Sigmoid colon (tissue), 7 donors: ENCODE measurements around the gene ERBB3. TPM values are rescaled to one million over a fixed set of nuclear protein-coding genes. Genes with fewer than 3 reads are reported as not detected.

Source experiments
- DNase-seq: peaks from one replicate; pipeline ENCODE4 v3.0.0-alpha.2; 2019
- H3K27ac ChIP-seq, 4 donors: fragments of 200-600 bp; sonication (generic); one replicate each; pipeline ENCODE4 v1.5.1; 2016 to 2019; ENCODE audit warnings: mild to moderate bottlenecking in 1 of 4
- H3K27me3 ChIP-seq, 3 donors: fragments of 200-600 bp; sonication (generic); one replicate each; pipeline ENCODE4 v1.5.1; 2019; ENCODE audit warnings: mild to moderate bottlenecking in 1 of 3
- H3K36me3 ChIP-seq, 4 donors: fragments of 200-600 bp; sonication (generic); one replicate each; pipeline ENCODE4 v1.5.1; 2016 to 2019
- H3K4me1 ChIP-seq, 4 donors: fragments of 200-600 bp; sonication (generic); one replicate each; pipeline ENCODE4 v1.5.1; 2017 to 2019
- H3K4me3 ChIP-seq, 4 donors: fragments of 200-600 bp; sonication (generic); one replicate each; pipeline ENCODE4 v1.5.1; 2017 to 2019; ENCODE audit warnings: mild to moderate bottlenecking in 2 of 4, moderate library complexity in 1 of 4
- H3K9me3 ChIP-seq, 4 donors: fragments of 200-600 bp in 3 of 4; sonication (generic) in 3 of 4; one replicate each; pipeline versions ENCODE4 v1.5.1 to v1.6.1; 2013 to 2019
- CTCF ChIP-seq, 4 experiments: fragments of 450-650 bp in 3 of 4; fragments of 200-600 bp in 1 of 4; IDR thresholded peaks; one replicate each; pipeline ENCODE4 v1.5.1; 2016 to 2019; ENCODE audit warnings: antibody characterized with exemption in 4 of 4, mild to moderate bottlenecking in 3 of 4, moderate library complexity in 2 of 4
- EP300 ChIP-seq, 4 donors: sonication (generic); formaldehyde crosslinking; IDR thresholded peaks; one replicate each; pipeline ENCODE4 v1.6.1; 2017; ENCODE audit warnings: antibody characterized with exemption in 4 of 4
- POLR2A ChIP-seq, 2 donors: fragments of 450-650 bp; IDR thresholded peaks; one replicate each; pipeline ENCODE4 v1.6.1; 2016; ENCODE audit warnings: antibody characterized with exemption in 2 of 2, mild to moderate bottlenecking in 2 of 2, moderate library complexity in 2 of 2
- POLR2AphosphoS5 ChIP-seq, 4 donors: sonication (generic); formaldehyde crosslinking; IDR thresholded peaks; one replicate each; pipeline ENCODE4 v1.6.1; 2017; ENCODE audit warnings: antibody characterized with exemption in 4 of 4
- WGBS, 2 donors: extraction: QIAGEN DNeasy Blood & Tissue Kit; methylation state at CpG; one replicate each; pipeline ENCODE4 v1.1.7; 2013; 5-methylcytosine and 5-hydroxymethylcytosine counted together
- intact Hi-C: fragments of 100-400 bp; cut with DNase I; formaldehyde crosslinking; loops from one replicate; pipeline ENCODE4 v1.15.1; 2023
- polyA plus RNA-seq, 3 donors: library from polyadenylated mRNA; stranded (reverse); fragments of 200-250 nt; gene quantifications; one replicate each; pipeline ENCODE4 v1.2.3, GENCODE V29; 2013
- total RNA-seq, 4 donors: library from RNA; depleted of rRNA; stranded (reverse); fragments of >200 nt; gene quantifications; one replicate each; pipeline ENCODE4 v1.1.0, GENCODE V29; 2016
- donor health status: healthy with polysubstance abuse.
- donor health status: Bipolar disorder and iron deficiency.
- donor health status: healthy.

ERBB3 gene
- total and polyA plus RNA-seq, 7 donors: 10.2 to 69.8 (median 21.4) TPM

GRCh38 chr12:56078931-56079722, 838 bp upstream of the ERBB3 start:
- no peaks in the 10 kb centered on the region for H3K9me3 ChIP-seq
- H3K36me3 ChIP-seq: no peaks in the 10 kb centered on the region
- peak overlapping the region; percentile 59 to 79 (median 76) for H3K27ac ChIP-seq
- peak overlapping the region; percentile 37 to 58 (median 46) for H3K4me3 ChIP-seq
- peaks cover 0 to 14% (median 3%) of the 10 kb centered on the region in 3 donors for H3K27me3 ChIP-seq
- WGBS, 2 donors: 1 to 3% methylated on average over 50 of the region's 50 CpGs
- DNase-seq: peak; percentile 93
- peak; percentile 57 to 81 (median 76) for TF ChIP-seq CTCF (IDR thresholded peaks at IDR 0.05)
- TF ChIP-seq POLR2A (IDR thresholded peaks at IDR 0.05): no peak
- no peak for TF ChIP-seq EP300 (IDR thresholded peaks at IDR 0.05)
- peak in 3 of 4 donors; percentile 4 to 44 (median 28) for TF ChIP-seq POLR2AphosphoS5 (IDR thresholded peaks at IDR 0.05)
- intact Hi-C loops: loop anchor here (1.0 kb wide), 1 partner anchor 25 kb away; the partner anchor contains the start of gene PA2G4
- peaks cover 0 to 22% (median 18%) of the 10 kb centered on the region in 4 donors for H3K4me1 ChIP-seq

GRCh38 chr12:56080556-56081138, 682 bp downstream of the ERBB3 start:
- Histone ChIP-seq H3K4me1 (peaks cover 0 to 22% (median 18%) of the 10 kb centered on the region in 4 donors), H3K9me3 (no peaks in the 10 kb centered on the region), H3K4me3 (peak overlapping the region; percentile 37 to 58 (median 46)), H3K27ac (peak overlapping the region; percentile 55 to 79 (median 76)), H3K27me3 (peaks cover 0 to 14% (median 3%) of the 10 kb centered on the region in 3 donors), H3K36me3 (no peaks in the 10 kb centered on the region)
- WGBS, 2 donors: 6 to 23% methylated on average over 20 of the region's 20 CpGs
- intact Hi-C loops: loop anchor here (5.0 kb wide), 1 partner anchor 33 kb away; no protein-coding TSS in a partner anchor
- no peak for DNase-seq
- TF ChIP-seq EP300 (IDR thresholded peaks at IDR 0.05): no peak
- TF ChIP-seq CTCF (IDR thresholded peaks at IDR 0.05): no peak
- TF ChIP-seq POLR2A (IDR thresholded peaks at IDR 0.05): peak in 1 of 2 donors; percentile 52

GRCh38 chr12:56081393-56082347, 1.7 kb downstream of the ERBB3 start:
- Histone ChIP-seq H3K27me3 (peaks cover 0 to 14% (median 3%) of the 10 kb centered on the region in 3 donors), H3K9me3 (no peaks in the 10 kb centered on the region), H3K4me3 (peak overlapping the region; percentile 37 to 58 (median 46)), H3K4me1 (peaks cover 0 to 22% (median 18%) of the 10 kb centered on the region in 4 donors), H3K36me3 (no peaks in the 10 kb centered on the region), H3K27ac (peak overlapping the region in 2 of 4 donors; percentile 75 to 76)
- peak; percentile 56 for DNase-seq
- 10 to 59% methylated on average over 6 of the region's 6 CpGs for WGBS, 2 donors
- intact Hi-C loops: loop anchor here (5.0 kb wide), 1 partner anchor 34 kb away; no protein-coding TSS in a partner anchor
- TF ChIP-seq POLR2AphosphoS5 (IDR thresholded peaks at IDR 0.05) (peak in 2 of 4 donors; percentile 22 to 38), CTCF (IDR thresholded peaks at IDR 0.05) (no peak), POLR2A (IDR thresholded peaks at IDR 0.05) (peak in 1 of 2 donors; percentile 51), EP300 (IDR thresholded peaks at IDR 0.05) (no peak)

GRCh38 chr12:56082382-56082781, 2.4 kb downstream of the ERBB3 start:
- 30 to 69% methylated on average over 2 of the region's 2 CpGs for WGBS, 2 donors
- intact Hi-C loops: loop anchor here (5.0 kb wide), 1 partner anchor 35 kb away; no protein-coding TSS in a partner anchor
- Histone ChIP-seq H3K4me1 (peaks cover 0 to 22% (median 18%) of the 10 kb centered on the region in 4 donors), H3K27ac (peak overlapping the region in 2 of 4 donors; percentile 56 to 76), H3K36me3 (no peaks in the 10 kb centered on the region), H3K9me3 (no peaks in the 10 kb centered on the region), H3K27me3 (peaks cover 0 to 14% (median 3%) of the 10 kb centered on the region in 3 donors), H3K4me3 (no peak overlapping the region)
- DNase-seq: peak; percentile 5
- TF ChIP-seq POLR2A (IDR thresholded peaks at IDR 0.05) (no peak), POLR2AphosphoS5 (IDR thresholded peaks at IDR 0.05) (no peak), CTCF (IDR thresholded peaks at IDR 0.05) (no peak), EP300 (IDR thresholded peaks at IDR 0.05) (no peak)
